Sciatic nerve (tissue), 2 donors: ENCODE measurements around the gene MICB. TPM values are rescaled to one million over a fixed set of nuclear protein-coding genes. Genes with fewer than 3 reads are reported as not detected.
"Not testable (repeated sequence)": the region's sequence is repeated elsewhere in the genome, so short reads cannot be mapped to it uniquely, and the experiment has no call there.

Experiments used
- ATAC-seq: fragments of 200-7000 bp; cut with Tn5 transposase; one replicate; pipeline ENCODE4 v1.9.1; 2020; ENCODE audit warnings: mild to moderate bottlenecking, moderate library complexity
- DNase-seq: peaks from one replicate; pipeline ENCODE4 v3.0.0-alpha.2; 2020; ENCODE audit warnings: low spot score
- intact Hi-C: fragments of 100-400 bp; cut with DNase I; formaldehyde crosslinking; loops from one replicate; pipeline ENCODE4 v1.14.2; 2022
- total RNA-seq: library from RNA; stranded (reverse); fragmentation: NEBNext Ultra II Directional; extraction: Animal tissue kit (Norgen Biotek cat#: 25700); gene quantifications from one replicate; pipeline ENCODE4 v1.2.1, GENCODE V29; 2021
- donor health status: DM: no; HTN: no; CAD: no.
- donor health status: DM: no; HTN: no; CAD: no.

Gene MICB
- total RNA-seq, 1 donor from 2014 or later, result 2.9 TPM

GRCh38 chr6:31547727-31548543 is 50.0 kb downstream of the MICB start:
- DNase-seq (peak; percentile 67), ATAC-seq (no peak)
- intact Hi-C loops, result loop anchor here (2.0 to 10.0 kb wide), 2 partner anchors 51 to 287 kb away; no protein-coding TSS in a partner anchor

- intact Hi-C loops, result loop anchor here (10.0 kb wide), 1 partner anchor 286 kb away; no protein-coding TSS in a partner anchor
- DNase-seq, result no peak
- no peak for ATAC-seq
Observed at GRCh38 chr6:31548544-31548873, 50.6 kb downstream of the MICB start.

GRCh38 chr6:31551371-31551770 is 53.4 kb downstream of the MICB start:
- peak; percentile 69 for DNase-seq
- intact Hi-C loops, ATAC-seq: not testable (repeated sequence)

- DNase-seq (no peak), ATAC-seq (no peak)
- intact Hi-C loops, result no loop called here
Observed at GRCh38 chr6:31556307-31556706, 58.4 kb downstream of the MICB start.

DNA sequence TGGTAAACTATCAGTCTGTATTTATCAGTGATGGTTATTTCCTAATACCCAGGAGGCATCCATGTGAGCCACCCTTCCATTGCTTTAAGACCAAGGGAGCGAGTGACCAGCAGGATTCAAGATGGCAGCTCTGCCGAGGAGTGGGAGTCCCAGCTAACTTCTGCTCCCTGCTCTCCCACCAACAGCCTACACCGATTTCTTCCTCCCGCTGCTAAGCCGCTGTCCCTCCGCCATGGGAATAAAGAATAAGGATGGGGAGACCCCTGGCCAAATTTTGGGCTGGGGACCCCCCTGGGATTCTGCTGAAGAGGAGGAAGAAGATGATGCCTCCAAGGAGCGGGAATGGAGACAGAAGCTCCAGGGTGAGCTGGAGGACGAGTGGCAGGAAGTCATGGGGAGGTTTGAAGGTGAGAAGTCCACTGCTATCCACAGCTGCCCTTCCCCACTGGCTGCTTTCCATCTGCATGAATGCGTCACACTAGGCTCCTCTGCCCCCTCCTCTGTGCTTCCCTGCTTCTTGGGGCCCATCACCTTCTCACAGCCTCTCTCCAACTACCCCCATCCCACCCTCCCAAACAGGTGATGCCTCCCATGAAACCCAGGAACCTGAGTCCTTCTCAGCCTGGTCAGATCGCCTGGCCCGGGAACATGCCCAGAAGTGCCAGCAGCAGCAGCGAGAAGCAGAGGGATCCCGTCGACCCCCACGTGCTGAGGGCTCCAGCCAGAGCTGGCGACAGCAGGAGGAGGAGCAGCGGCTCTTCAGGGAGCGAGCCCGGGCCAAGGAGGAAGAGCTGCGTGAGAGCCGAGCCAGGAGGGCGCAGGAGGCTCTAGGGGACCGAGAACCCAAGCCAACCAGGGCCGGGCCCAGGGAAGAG is 59.7 kb downstream of the MICB start:
- ATAC-seq, result no peak
- no peak for DNase-seq
- intact Hi-C loops, result no loop called here

DNA sequence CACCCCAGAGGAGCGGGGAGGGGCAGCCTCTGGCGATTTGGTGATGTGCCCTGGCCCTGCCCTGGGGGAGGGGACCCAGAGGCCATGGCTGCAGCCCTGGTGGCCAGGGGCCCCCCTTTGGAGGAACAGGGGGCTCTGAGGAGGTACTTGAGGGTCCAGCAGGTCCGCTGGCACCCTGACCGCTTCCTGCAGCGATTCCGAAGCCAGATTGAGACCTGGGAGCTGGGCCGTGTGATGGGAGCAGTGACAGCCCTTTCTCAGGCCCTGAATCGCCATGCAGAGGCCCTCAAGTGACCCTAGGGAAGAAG is 60.3 kb downstream of the MICB start:
- DNase-seq (no peak), ATAC-seq (no peak)
- intact Hi-C loops, result no loop called here

DNA sequence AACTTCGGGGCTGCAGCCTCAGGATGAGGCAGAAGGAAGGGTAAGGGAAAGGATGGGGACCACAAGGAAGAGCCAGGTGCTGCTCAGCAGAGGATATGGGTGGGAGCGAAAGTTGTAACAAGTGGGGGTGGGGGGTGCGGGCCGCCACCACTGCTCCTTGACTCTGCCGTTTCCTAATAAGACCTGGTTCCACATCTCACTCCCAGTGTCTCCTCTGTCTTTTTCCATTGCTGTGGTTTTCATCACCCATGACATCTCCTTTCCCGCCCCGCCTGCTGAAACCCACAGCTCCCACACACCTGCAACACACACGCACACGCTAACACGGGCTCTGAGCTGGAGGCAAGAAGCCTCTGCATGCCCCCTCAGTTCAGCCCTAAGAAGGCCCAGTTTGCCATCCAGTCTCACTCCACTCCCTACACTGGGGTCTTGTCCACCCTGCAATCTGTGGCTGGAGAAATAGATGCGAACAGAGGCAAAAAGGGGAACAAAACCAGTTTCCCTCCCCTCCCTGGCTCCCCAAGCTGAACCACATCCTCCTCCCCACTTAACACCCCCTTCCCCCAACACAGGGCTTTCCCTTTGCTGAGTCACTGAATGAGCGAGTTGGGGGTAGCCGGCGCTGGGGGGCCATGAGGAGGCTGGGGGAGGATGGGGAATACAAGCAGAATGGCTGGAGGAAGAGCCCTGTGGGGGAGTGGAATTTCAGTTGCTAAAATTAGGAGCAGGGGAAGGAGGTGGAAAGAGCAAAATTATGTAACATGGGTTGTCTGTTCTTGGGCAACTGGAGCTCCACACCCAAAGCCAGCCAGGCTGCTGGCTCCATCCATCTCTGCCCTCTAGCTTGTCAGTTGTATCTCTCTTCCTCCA is 60.9 kb downstream of the MICB start:
- intact Hi-C loops, result no loop called here
- ATAC-seq (peak; percentile 77), DNase-seq (no peak)

- ATAC-seq (no peak), DNase-seq (no peak)
- intact Hi-C loops, result no loop called here
Observed at GRCh38 chr6:31559606-31559957, 61.6 kb downstream of the MICB start.

DNA sequence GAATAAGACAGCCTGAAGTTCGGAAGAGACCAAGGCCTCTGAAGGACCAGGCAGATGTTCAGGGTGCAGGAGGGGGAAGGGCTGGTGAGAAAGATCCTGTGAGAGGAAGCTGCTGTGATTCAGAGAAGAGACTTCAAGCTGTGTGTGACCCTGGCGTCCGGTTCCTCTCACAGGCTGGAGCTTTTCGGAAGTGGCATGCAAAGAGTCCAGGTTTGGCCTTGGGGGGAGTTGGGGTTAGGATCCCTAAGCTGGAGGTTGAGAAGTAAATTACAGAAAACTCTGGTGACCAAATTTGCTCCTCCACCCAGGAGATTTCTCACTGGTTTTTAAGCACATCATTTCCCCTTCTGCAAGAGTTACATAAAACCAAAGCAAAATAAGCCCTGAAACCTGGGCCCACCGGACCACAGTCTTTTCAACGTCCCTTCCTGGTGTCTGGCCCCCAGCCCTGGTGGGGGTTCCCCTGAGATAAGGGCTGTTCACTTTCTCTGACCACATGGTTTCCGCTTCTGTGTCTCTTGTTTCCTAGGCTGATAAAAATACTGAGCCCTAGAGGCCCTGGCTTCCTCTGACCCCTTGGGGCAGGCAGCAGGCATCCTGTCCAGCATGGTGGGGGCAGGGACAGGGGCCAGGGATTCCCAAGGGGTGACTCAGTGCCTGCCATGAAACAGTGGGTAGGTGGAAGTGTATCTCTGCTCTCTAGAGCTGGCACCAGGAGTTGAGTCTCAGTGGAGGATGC is 62.2 kb downstream of the MICB start:
- intact Hi-C loops, result no loop called here
- ATAC-seq, result peak; percentile 68
- no peak for DNase-seq

DNA sequence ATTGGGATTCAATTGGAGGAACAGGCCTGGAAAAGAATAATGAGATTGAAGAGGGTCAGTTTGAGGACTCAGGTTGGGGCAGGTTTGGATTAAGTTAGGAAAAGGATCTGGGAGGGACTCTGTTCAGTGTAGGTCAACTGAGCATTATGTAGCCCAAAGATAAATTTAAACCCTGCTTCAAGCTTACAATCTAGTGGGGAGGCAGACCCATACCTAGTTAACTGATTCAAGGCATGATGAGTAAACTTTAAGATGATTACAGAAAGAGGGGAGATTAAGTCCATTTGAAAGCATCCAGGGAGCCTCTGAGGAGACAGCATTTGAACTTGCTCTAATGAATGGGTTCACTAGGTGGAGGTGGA is 62.7 kb downstream of the MICB start:
- DNase-seq (no peak), ATAC-seq (no peak)
- intact Hi-C loops, result no loop called here

Other genes starting within 250 kb of the MICB start
- gene HLA-C, start 226.1 kb upstream of the MICB start, total RNA-seq, result 363 TPM
- 990 TPM for gene HLA-B, start 141.0 kb upstream of the MICB start, total RNA-seq
- gene MICA, start 94.5 kb upstream of the MICB start, total RNA-seq, result 26.5 TPM
- not detected for gene MCCD1, start 30.8 kb downstream of the MICB start, total RNA-seq
- 258 TPM for gene DDX39B, start 43.9 kb downstream of the MICB start, total RNA-seq
- gene ATP6V1G2, start 48.5 kb downstream of the MICB start, total RNA-seq, result 4.8 TPM
- gene NFKBIL1, start 49.5 kb downstream of the MICB start, total RNA-seq, result 23.0 TPM
- gene LTA, start 74.1 kb downstream of the MICB start, total RNA-seq, result 0.27 TPM
- 0.40 TPM for gene TNF, start 77.4 kb downstream of the MICB start, total RNA-seq
- 4.0 TPM for gene LTB, start 84.3 kb downstream of the MICB start, total RNA-seq
- 17.7 TPM for gene LST1, start 88.1 kb downstream of the MICB start, total RNA-seq
- 1.1 TPM for gene NCR3, start 94.9 kb downstream of the MICB start, total RNA-seq
- 50.6 TPM for gene AIF1, start 117.1 kb downstream of the MICB start, total RNA-seq
- 166 TPM for gene PRRC2A, start 122.6 kb downstream of the MICB start, total RNA-seq
- gene BAG6, start 154.5 kb downstream of the MICB start, total RNA-seq, result 201 TPM
- 0.53 TPM for gene APOM, start 157.7 kb downstream of the MICB start, total RNA-seq
- gene C6orf47, start 162.6 kb downstream of the MICB start, total RNA-seq, result 14.5 TPM
- 16.7 TPM for gene GPANK1, start 166.9 kb downstream of the MICB start, total RNA-seq
- 116 TPM for gene CSNK2B, start 167.9 kb downstream of the MICB start, total RNA-seq
- 20.4 TPM for gene LY6G5B, start 171.8 kb downstream of the MICB start, total RNA-seq
- 2.1 TPM for gene LY6G5C, start 182.9 kb downstream of the MICB start, total RNA-seq
- gene ABHD16A, start 205.2 kb downstream of the MICB start, total RNA-seq, result 46.0 TPM
- not detected for gene LY6G6F, start 208.7 kb downstream of the MICB start, total RNA-seq
- not detected for gene LY6G6D, start 217.2 kb downstream of the MICB start, total RNA-seq
- gene LY6G6C, start 223.6 kb downstream of the MICB start, total RNA-seq, result 0.71 TPM
- 0.62 TPM for gene MPIG6B, start 225.2 kb downstream of the MICB start, total RNA-seq
- gene DDAH2, start 231.2 kb downstream of the MICB start, total RNA-seq, result 124 TPM
- gene CLIC1, start 238.4 kb downstream of the MICB start, total RNA-seq, result 239 TPM
- gene MSH5, start 241.9 kb downstream of the MICB start, total RNA-seq, result 21.2 TPM